K562 (cell line): ENCODE data around the gene LDLRAD3. TPM values are rescaled to one million over a fixed set of nuclear protein-coding genes. Genes with fewer than 3 reads are reported as not detected.

Source experiments
- NFIC ChIP-seq: fragments of 450-650 bp; IDR thresholded peaks from 2 replicates; pipeline ENCODE4 v1.6.1; 2017; ENCODE audit warnings: mild to moderate bottlenecking, inconsistent platforms
- RBM25 ChIP-seq: fragments of 200-400 bp; formaldehyde crosslinking; IDR thresholded peaks from 2 replicates; pipeline ENCODE4 v1.6.1; 2018; ENCODE audit warnings: low read length, low read depth, moderate library complexity; ENCODE audit not compliant: severe bottlenecking
- polyA plus RNA-seq, 8 experiments: library from polyadenylated mRNA; depleted of rRNA in 4 of 8; stranded (reverse) in 5 of 8; unstranded in 3 of 8; fragments of >200 nt; fragmentation: Nextera tagmentation in 2 of 8; fragmentation: Illumina TruSeq in 1 of 8; extraction: Ambion mirVana in 2 of 8; extraction: Trizol in 1 of 8; gene quantifications; 2 replicates each; pipeline versions ENCODE4 v1.2.1 to v1.2.3, GENCODE V29; 2011 to 2014; ENCODE audit warnings: inconsistent platforms in 1 of 8, missing spikeins in 1 of 8
- total RNA-seq, 7 experiments: library from RNA; depleted of rRNA in 6 of 7; stranded (reverse); fragments of >200 nt in 6 of 7; fragmentation: Illumina TruSeq in 2 of 7; extraction: Trizol in 2 of 7; gene quantifications; 2 replicates each; pipeline versions ENCODE4 v1.2.1 to v1.2.3, GENCODE V29; 2011 to 2021; ENCODE audit warnings: low replicate concordance in 1 of 7
- TF ChIP-seq, protein P1 (sequence below), 2 experiments: fragments of 450-650 bp; IDR thresholded peaks; 2 replicates each; pipeline ENCODE4 v1.6.1; 2018; ENCODE audit warnings: mild to moderate bottlenecking in 2 of 2, low read depth in 1 of 2; ENCODE audit not compliant: partially characterized antibody in 2 of 2
- TF ChIP-seq, protein P2 (sequence below), 2 experiments: fragments of 250-450 bp in 1 of 2; fragments of 450-650 bp in 1 of 2; sonication (Bioruptor Pico) in 1 of 2; IDR thresholded peaks; 2 replicates each; pipeline versions ENCODE4 v1.6.1 to v1.8.0; 2016 to 2021; ENCODE audit warnings: mild to moderate bottlenecking in 2 of 2, moderate library complexity in 2 of 2, missing compliant biosample characterization in 1 of 2, missing genetic modification characterization in 1 of 2

Gene LDLRAD3
- total and polyA plus RNA-seq, 9 of the 15 experiments (the other 6 are each of a cell fraction or from before 2014, with no cell fraction given): 0.73 to 7.2 (median 3.5) TPM

DNA sequence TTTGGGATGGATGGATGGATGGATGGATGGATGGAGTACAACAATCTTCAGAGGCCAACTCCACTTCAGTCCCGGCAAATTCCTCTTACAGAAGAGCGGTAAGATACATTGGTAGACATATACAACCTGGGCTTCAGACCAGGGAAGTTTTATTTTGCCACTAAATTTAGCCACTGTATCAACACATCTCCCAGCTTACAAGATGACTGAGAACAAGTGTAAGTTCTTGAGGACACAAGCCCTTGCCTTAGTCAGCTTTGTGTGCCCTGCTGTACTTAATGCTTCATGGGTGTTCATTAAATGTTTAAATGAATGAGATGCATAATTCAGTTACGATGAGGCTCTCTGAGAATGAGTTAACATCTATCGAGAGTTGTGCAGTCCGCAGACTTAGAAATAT, 217.7 kb downstream of the LDLRAD3 start (continued):
- TF ChIP-seq, protein P1, sequence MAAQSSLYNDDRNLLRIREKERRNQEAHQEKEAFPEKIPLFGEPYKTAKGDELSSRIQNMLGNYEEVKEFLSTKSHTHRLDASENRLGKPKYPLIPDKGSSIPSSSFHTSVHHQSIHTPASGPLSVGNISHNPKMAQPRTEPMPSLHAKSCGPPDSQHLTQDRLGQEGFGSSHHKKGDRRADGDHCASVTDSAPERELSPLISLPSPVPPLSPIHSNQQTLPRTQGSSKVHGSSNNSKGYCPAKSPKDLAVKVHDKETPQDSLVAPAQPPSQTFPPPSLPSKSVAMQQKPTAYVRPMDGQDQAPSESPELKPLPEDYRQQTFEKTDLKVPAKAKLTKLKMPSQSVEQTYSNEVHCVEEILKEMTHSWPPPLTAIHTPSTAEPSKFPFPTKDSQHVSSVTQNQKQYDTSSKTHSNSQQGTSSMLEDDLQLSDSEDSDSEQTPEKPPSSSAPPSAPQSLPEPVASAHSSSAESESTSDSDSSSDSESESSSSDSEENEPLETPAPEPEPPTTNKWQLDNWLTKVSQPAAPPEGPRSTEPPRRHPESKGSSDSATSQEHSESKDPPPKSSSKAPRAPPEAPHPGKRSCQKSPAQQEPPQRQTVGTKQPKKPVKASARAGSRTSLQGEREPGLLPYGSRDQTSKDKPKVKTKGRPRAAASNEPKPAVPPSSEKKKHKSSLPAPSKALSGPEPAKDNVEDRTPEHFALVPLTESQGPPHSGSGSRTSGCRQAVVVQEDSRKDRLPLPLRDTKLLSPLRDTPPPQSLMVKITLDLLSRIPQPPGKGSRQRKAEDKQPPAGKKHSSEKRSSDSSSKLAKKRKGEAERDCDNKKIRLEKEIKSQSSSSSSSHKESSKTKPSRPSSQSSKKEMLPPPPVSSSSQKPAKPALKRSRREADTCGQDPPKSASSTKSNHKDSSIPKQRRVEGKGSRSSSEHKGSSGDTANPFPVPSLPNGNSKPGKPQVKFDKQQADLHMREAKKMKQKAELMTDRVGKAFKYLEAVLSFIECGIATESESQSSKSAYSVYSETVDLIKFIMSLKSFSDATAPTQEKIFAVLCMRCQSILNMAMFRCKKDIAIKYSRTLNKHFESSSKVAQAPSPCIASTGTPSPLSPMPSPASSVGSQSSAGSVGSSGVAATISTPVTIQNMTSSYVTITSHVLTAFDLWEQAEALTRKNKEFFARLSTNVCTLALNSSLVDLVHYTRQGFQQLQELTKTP (IDR thresholded peaks at IDR 0.05; ENCODE audit: low read depth in 1 of 2, partially characterized antibody in 2 of 2): no peak
- TF ChIP-seq, protein P2, sequence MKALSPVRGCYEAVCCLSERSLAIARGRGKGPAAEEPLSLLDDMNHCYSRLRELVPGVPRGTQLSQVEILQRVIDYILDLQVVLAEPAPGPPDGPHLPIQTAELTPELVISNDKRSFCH (CRISPR knock-in tag; IDR thresholded peaks at IDR 0.05): no peak
- TF ChIP-seq, protein P2 (tag; IDR thresholded peaks at IDR 0.05): no peak
- TF ChIP-seq RBM25 (no peak), NFIC (no peak)
- TF ChIP-seq, all 486 proteins: peak for 0
